Lower leg skin (tissue), 3 donors: ENCODE measurements around the gene ZHX3.

Experiments
- POLR2A ChIP-seq, 2 donors: fragments of 450-650 bp; IDR thresholded peaks; one replicate each; pipeline ENCODE4 v1.6.1; 2016 to 2017; ENCODE audit warnings: antibody characterized with exemption in 2 of 2, mild to moderate bottlenecking in 1 of 2, moderate library complexity in 1 of 2
- TF ChIP-seq, protein P1 (sequence below), 3 donors: fragments of 450-650 bp; IDR thresholded peaks; one replicate each; pipeline ENCODE4 v1.5.1; 2016; ENCODE audit warnings: antibody characterized with exemption in 3 of 3, mild to moderate bottlenecking in 3 of 3, moderate library complexity in 2 of 3

DNA sequence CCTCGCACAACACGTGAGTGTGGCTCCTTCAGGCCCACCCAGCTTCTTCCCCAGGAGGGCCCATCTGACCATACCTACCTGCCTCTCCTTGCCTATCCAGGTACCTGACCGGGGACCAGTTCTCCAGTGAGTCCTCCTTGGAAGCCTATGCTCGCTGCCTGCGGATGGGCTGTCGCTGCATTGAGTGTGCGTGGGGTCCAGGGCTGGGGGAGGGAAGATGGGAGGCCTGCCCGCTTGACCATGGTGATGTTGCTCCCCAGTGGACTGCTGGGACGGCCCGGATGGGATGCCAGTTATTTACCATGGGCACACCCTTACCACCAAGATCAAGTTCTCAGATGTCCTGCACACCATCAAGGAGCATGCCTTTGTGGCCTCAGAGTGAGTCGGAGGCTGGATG, 153.7 kb downstream of the ZHX3 start:
- TF ChIP-seq POLR2A (IDR thresholded peaks at IDR 0.05) = no peak
- TF ChIP-seq, protein P1, sequence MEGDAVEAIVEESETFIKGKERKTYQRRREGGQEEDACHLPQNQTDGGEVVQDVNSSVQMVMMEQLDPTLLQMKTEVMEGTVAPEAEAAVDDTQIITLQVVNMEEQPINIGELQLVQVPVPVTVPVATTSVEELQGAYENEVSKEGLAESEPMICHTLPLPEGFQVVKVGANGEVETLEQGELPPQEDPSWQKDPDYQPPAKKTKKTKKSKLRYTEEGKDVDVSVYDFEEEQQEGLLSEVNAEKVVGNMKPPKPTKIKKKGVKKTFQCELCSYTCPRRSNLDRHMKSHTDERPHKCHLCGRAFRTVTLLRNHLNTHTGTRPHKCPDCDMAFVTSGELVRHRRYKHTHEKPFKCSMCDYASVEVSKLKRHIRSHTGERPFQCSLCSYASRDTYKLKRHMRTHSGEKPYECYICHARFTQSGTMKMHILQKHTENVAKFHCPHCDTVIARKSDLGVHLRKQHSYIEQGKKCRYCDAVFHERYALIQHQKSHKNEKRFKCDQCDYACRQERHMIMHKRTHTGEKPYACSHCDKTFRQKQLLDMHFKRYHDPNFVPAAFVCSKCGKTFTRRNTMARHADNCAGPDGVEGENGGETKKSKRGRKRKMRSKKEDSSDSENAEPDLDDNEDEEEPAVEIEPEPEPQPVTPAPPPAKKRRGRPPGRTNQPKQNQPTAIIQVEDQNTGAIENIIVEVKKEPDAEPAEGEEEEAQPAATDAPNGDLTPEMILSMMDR (IDR thresholded peaks at IDR 0.05) = no peak
